Central memory CD8-positive, alpha-beta T cell (primary cell): ENCODE measurements around the gene CRADD.
"Not testable (repeated sequence)": the region's sequence is repeated elsewhere in the genome, so short reads cannot be mapped to it uniquely, and the experiment has no call there.

Source experiments
- ATAC-seq: fragments of 150-1000 bp; cut with Tn5 transposase; replicated peaks from 2 replicates; pipeline ENCODE4 v1.10.0; 2022; ENCODE audit warnings: mild to moderate bottlenecking, moderate FRiP score, moderate number of reproducible peaks; ENCODE audit not compliant: poor library complexity, severe bottlenecking; ENCODE audit errors: extremely low read depth
- DNase-seq, 2 donors: peaks; one replicate each; pipeline ENCODE4 v3.0.0; 2021; ENCODE audit warnings: low spot score in 2 of 2
- H3K27ac Mint-ChIP-seq: one replicate; pipeline ENCODE4 v1.8.0; 2022; ENCODE audit warnings: low read depth, mild to moderate bottlenecking, moderate library complexity, mixed read lengths
- H3K27me3 Mint-ChIP-seq: one replicate; pipeline ENCODE4 v1.8.0; 2022; ENCODE audit warnings: mixed read lengths
- H3K36me3 Mint-ChIP-seq: one replicate; pipeline ENCODE4 v1.8.0; 2022; ENCODE audit warnings: mild to moderate bottlenecking, moderate library complexity, mixed read lengths; ENCODE audit not compliant: insufficient read depth
- H3K4me1 Mint-ChIP-seq: one replicate; pipeline ENCODE4 v1.8.0; 2022; ENCODE audit warnings: mixed read lengths
- H3K4me3 Mint-ChIP-seq: one replicate; pipeline ENCODE4 v1.8.0; 2022; ENCODE audit warnings: mild to moderate bottlenecking, moderate library complexity, mixed read lengths
- H3K9me3 Mint-ChIP-seq: one replicate; pipeline ENCODE4 v1.8.0; 2022; ENCODE audit warnings: mixed read lengths

The CRADD gene

GRCh38 chr12:93860668-93861373 is 183.6 kb downstream of the CRADD start:
- H3K36me3 Mint-ChIP-seq = peaks cover 2% of the 10 kb centered on the region
- peaks cover 4% of the 10 kb centered on the region for H3K4me1 Mint-ChIP-seq
- DNase-seq = no peak
- peak overlapping the region; percentile 42 for H3K27ac Mint-ChIP-seq
- H3K27me3 Mint-ChIP-seq = no peaks in the 10 kb centered on the region
- H3K4me3 Mint-ChIP-seq = no peak overlapping the region
- no peaks in the 10 kb centered on the region for H3K9me3 Mint-ChIP-seq
- no peak for ATAC-seq

- H3K27me3 Mint-ChIP-seq = no peaks in the 10 kb centered on the region
- H3K36me3 Mint-ChIP-seq = peaks cover 4% of the 10 kb centered on the region
- H3K9me3 Mint-ChIP-seq = peaks cover 12% of the 10 kb centered on the region
- H3K4me3 Mint-ChIP-seq = no peak overlapping the region
- H3K27ac Mint-ChIP-seq = no peak overlapping the region
- ATAC-seq (no peak), DNase-seq (no peak)
- H3K4me1 Mint-ChIP-seq = peaks cover 4% of the 10 kb centered on the region
These were observed 185.2 kb downstream of the CRADD start for GRCh38 chr12:93862424-93862823.

DNA sequence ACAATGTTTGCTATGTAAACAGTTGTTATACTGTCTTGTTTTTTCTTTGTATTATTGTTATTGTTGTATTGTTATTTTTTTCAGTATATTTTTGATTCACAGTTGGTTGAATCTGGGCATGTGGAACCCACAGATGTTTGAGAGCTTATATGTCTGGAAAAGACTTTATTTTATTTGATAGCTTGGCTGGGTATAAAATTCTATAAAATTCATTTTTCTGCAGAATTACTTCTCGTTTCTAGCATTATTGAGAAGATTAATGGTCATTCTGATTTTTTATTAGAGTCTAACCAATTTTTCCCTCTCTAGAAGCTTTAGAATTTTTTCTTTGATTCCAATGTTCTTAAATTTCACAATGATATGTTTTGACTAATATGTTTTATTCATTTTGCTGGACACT is 188.6 kb downstream of the CRADD start:
- Mint-ChIP-seq H3K4me3 (no peak overlapping the region), H3K27ac (no peak overlapping the region), H3K4me1 (no peaks in the 10 kb centered on the region), H3K36me3 (peaks cover 1% of the 10 kb centered on the region), H3K27me3 (no peaks in the 10 kb centered on the region), H3K9me3 (peaks cover 26% of the 10 kb centered on the region)
- ATAC-seq (no peak), DNase-seq (no peak)

DNA sequence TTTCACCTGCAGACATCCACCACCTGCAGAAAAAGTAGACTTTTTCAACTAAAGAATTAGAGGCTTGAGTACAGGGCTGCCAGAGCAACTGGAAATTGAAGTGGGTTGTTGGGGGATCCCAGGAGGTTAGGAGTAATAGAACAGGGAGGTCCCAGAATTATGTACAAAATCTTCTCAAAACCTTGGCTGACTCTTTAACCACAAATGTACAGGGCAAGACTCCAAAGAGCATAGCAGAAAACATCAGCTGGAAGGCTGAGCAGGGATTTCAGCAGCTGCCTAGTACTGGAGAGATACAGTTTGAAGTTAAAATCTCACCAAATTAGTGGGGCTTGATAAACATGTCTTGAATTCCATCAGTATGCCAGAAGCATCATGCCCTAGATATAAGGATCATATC is 191.6 kb downstream of the CRADD start:
- DNase-seq (no peak), ATAC-seq (no peak)
- peaks cover 1% of the 10 kb centered on the region for H3K36me3 Mint-ChIP-seq
- H3K4me3 Mint-ChIP-seq = no peak overlapping the region
- no peak overlapping the region for H3K27ac Mint-ChIP-seq
- H3K4me1 Mint-ChIP-seq = no peaks in the 10 kb centered on the region
- no peaks in the 10 kb centered on the region for H3K27me3 Mint-ChIP-seq
- peaks cover 43% of the 10 kb centered on the region for H3K9me3 Mint-ChIP-seq

DNA sequence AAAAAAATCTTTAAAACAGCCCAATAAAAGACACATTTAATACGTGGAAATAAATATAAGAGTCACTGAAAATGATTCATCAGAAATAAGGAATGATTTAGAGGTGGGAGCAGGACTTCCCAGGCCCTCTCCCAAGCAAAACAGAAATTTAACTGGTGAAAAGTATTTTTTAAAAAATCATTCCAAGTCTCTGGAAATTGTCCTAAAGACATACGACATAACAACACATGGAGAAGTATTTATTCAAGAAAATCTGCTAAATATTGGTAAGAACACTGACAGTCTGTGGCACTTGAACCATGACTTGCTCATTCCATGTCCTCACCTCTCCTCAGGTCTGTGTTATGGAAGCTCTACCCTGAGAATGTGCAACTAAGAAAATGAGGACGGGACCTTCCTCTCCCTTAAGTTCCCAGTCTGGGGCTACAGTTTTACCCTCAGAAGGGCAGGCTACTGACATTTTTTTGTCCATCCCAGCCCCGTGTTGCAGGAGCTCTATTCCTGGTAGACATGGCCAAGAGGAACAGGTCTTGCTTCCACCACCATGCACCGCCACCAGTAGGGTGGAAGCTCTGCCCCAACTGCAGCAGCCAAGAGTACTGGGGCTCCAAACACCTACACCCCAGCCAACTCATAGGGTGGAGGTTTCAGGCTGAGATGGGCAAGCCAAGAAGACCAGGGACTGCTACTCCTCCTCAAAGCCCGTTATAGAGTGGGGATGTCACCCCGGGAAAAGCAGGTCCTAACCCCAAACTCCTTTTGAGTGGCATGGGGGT is 193.0 kb downstream of the CRADD start:
- H3K4me1 Mint-ChIP-seq = no peaks in the 10 kb centered on the region
- no peak overlapping the region for H3K27ac Mint-ChIP-seq
- peaks cover 1% of the 10 kb centered on the region for H3K36me3 Mint-ChIP-seq
- no peak for DNase-seq
- no peak overlapping the region for H3K4me3 Mint-ChIP-seq
- ATAC-seq = no peak
- no peaks in the 10 kb centered on the region for H3K27me3 Mint-ChIP-seq
- H3K9me3 Mint-ChIP-seq = peaks cover 45% of the 10 kb centered on the region

DNA sequence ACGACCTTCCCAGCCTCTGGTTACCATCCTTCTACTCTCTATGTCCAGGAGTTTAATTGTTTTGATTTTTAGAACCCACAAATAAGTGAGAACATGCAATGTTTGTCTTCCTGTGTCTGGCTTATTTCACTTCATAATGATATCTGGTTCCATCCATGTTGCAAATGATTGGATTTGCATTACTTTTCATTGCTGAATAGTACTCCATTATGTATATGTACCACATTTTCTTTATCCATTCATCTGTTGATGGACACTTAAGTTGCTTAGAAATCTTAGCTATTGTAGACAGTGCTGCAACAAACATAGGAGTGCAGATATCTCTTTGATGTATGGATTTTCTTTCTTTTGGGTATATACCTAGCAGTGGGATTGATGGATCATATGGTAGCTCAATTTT is 194.4 kb downstream of the CRADD start:
- ATAC-seq, DNase-seq, H3K36me3 Mint-ChIP-seq, H3K4me3 Mint-ChIP-seq, H3K4me1 Mint-ChIP-seq, H3K27me3 Mint-ChIP-seq, H3K27ac Mint-ChIP-seq: not testable (repeated sequence)
- peaks cover 47% of the 10 kb centered on the region for H3K9me3 Mint-ChIP-seq

DNA sequence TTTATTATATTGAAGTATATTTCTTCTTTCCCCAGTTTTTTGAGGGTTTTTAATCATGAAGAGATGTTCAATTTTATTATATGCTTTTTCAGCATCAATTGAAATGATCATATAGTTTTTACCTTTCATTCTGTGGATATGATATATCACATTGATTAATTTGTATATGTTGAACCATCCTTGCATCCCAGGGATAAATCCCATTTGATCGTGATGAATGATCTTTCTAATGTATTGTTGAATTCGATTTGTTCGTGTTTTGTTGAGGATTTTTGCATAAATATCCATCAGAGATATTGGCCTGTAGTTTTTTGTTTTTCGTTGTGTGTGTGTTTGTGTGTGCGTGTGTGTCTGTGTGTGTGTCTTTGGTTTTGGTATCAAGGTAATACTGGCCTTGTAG is 196.4 kb downstream of the CRADD start:
- Mint-ChIP-seq H3K27me3 (no peaks in the 10 kb centered on the region), H3K4me1 (no peaks in the 10 kb centered on the region), H3K36me3 (no peaks in the 10 kb centered on the region), H3K4me3 (no peak overlapping the region), H3K9me3 (peaks cover 44% of the 10 kb centered on the region), H3K27ac (no peak overlapping the region)
- ATAC-seq = no peak
- DNase-seq = no peak

DNA sequence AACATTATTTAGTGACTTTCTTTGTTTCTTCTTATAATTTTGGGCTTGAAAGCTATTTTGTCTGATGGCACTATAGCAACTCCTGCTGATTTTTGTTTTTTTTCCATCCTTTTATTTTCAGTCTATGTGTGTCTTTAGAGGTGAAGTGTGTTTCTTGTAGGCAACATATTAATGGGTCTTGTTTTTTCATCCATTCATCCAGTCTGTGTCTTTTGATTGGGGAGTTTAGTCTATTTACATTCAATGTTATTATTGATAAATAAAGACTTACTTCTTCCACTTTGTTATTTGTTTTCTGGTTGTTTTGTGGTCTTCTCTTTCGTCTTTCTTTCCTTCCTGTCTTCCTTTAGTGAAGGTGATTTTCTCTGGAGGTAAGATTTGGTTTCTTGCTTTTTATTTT is 198.0 kb downstream of the CRADD start:
- H3K4me3 Mint-ChIP-seq = no peak overlapping the region
- ATAC-seq (no peak), DNase-seq (no peak)
- H3K9me3 Mint-ChIP-seq = peaks cover 32% of the 10 kb centered on the region
- H3K36me3 Mint-ChIP-seq = no peaks in the 10 kb centered on the region
- peaks cover 4% of the 10 kb centered on the region for H3K4me1 Mint-ChIP-seq
- no peaks in the 10 kb centered on the region for H3K27me3 Mint-ChIP-seq
- H3K27ac Mint-ChIP-seq = no peak overlapping the region

DNA sequence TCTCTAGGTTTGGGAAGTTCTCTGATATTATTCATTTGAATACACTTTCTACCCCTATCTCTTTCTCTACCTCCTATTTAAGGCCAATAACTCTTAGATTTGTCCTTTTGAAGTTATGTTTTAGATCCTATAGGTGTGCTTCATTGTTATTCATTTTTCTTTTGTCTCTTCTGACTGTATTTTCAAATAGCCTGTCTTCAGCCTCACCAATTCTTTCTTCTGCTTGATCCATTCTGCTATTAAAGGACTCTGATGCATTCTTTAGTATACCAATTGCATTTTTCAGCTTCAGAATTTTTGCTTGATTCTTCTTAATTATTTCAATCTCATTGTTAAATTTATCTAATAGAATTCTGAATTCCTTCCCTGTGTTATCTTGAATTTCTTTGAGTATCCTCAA is 199.2 kb downstream of the CRADD start:
- H3K27me3 Mint-ChIP-seq = no peaks in the 10 kb centered on the region
- H3K36me3 Mint-ChIP-seq = no peaks in the 10 kb centered on the region
- no peak for DNase-seq
- H3K4me1 Mint-ChIP-seq = peaks cover 12% of the 10 kb centered on the region
- peaks cover 30% of the 10 kb centered on the region for H3K9me3 Mint-ChIP-seq
- H3K4me3 Mint-ChIP-seq = no peak overlapping the region
- no peak overlapping the region for H3K27ac Mint-ChIP-seq
- no peak for ATAC-seq

DNA sequence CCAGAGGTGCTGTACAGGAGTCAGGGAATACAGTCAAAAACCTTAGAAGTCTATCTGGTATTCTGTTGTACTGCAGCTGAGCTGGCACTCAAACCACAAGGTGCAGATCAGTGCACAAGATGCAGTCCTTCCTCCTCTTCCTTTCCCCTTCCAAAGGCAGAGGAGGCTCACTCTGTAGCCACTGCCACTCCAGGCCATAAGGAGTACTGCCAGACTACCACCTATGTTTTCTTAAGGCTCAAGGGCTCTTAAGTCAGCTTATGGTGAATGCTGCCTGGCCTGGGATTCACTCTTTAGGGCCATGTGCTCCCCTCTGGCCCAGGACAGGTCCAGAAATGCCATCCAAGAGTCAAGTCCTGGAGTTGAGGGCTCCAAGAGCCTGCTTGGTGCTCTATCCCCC is 200.3 kb downstream of the CRADD start:
- no peak overlapping the region for H3K4me3 Mint-ChIP-seq
- H3K9me3 Mint-ChIP-seq = peaks cover 23% of the 10 kb centered on the region
- H3K27me3 Mint-ChIP-seq = no peaks in the 10 kb centered on the region
- no peak for ATAC-seq
- no peak overlapping the region for H3K27ac Mint-ChIP-seq
- DNase-seq = no peak
- H3K4me1 Mint-ChIP-seq = peaks cover 12% of the 10 kb centered on the region
- no peaks in the 10 kb centered on the region for H3K36me3 Mint-ChIP-seq

GRCh38 chr12:93879476-93880421 is 202.6 kb downstream of the CRADD start:
- no peak for DNase-seq
- ATAC-seq = no peak

GRCh38 chr12:93880853-93881522 is 203.8 kb downstream of the CRADD start:
- Mint-ChIP-seq H3K27me3 (no peaks in the 10 kb centered on the region), H3K4me1 (peaks cover 12% of the 10 kb centered on the region), H3K9me3 (peaks cover 11% of the 10 kb centered on the region), H3K27ac (no peak overlapping the region), H3K36me3 (no peaks in the 10 kb centered on the region), H3K4me3 (no peak overlapping the region)
- DNase-seq (peak in 1 of 2 donors; percentile 1), ATAC-seq (no peak)

More at GRCh38 chr12:93879476-93880421, 202.6 kb downstream of the CRADD start:
- H3K36me3 Mint-ChIP-seq = no peaks in the 10 kb centered on the region
- no peak overlapping the region for H3K27ac Mint-ChIP-seq
- no peak overlapping the region for H3K4me3 Mint-ChIP-seq
- no peaks in the 10 kb centered on the region for H3K27me3 Mint-ChIP-seq
- peaks cover 12% of the 10 kb centered on the region for H3K4me1 Mint-ChIP-seq
- peaks cover 13% of the 10 kb centered on the region for H3K9me3 Mint-ChIP-seq
